Left hindlimb (tissue), 1 donor: ENCODE results near the gene DOK1.

ENCODE experiments used
- DNase-seq: peaks from one replicate; pipeline ENCODE4 v3.0.0-alpha.2; 2018

The DOK1 gene

GRCh38 chr2:74525717-74526648 is 28.5 kb upstream of the DOK1 start, which contains the start of gene DQX1:
Gene DQX1, minus strand, starts transcription at chr2:74526231. Its CDS starts 502 bp downstream, at chr2:74525729.
- DNase-seq = no peak

GRCh38 chr2:74526649-74527230 is 27.8 kb upstream of the DOK1 start:
- no peak for DNase-seq

- no peak for DNase-seq
These were observed 26.8 kb upstream of the DOK1 start for GRCh38 chr2:74527741-74528140.

- no peak for DNase-seq
These were observed 25.7 kb upstream of the DOK1 start for GRCh38 chr2:74528600-74529356.

GRCh38 chr2:74529357-74530238 is 24.9 kb upstream of the DOK1 start, which contains the start of the genes AUP1 and HTRA2:
Gene AUP1, minus strand, starts transcription at chr2:74529706. Its CDS starts 77 bp downstream, at chr2:74529629.
Gene HTRA2, plus strand, starts transcription at chr2:74529933. Its CDS starts 74 bp downstream, at chr2:74530007.
- DNase-seq = peak; percentile 99

- DNase-seq = no peak
These were observed 24.0 kb upstream of the DOK1 start for GRCh38 chr2:74530239-74531187.

GRCh38 chr2:74531666-74532065 is 22.9 kb upstream of the DOK1 start:
- DNase-seq = no peak

- DNase-seq = no peak
These were observed 22.3 kb upstream of the DOK1 start for GRCh38 chr2:74532222-74532621.

GRCh38 chr2:74533464-74533863 is 21.1 kb upstream of the DOK1 start:
- no peak for DNase-seq

GRCh38 chr2:74534411-74534810 is 20.1 kb upstream of the DOK1 start:
- DNase-seq = no peak

- DNase-seq = no peak
These were observed 19.0 kb upstream of the DOK1 start for GRCh38 chr2:74535440-74535965.

GRCh38 chr2:74536166-74536950 is 18.2 kb upstream of the DOK1 start:
- no peak for DNase-seq

GRCh38 chr2:74537140-74537539 is 17.4 kb upstream of the DOK1 start:
- no peak for DNase-seq

- DNase-seq = no peak
These were observed 15.6 kb upstream of the DOK1 start for GRCh38 chr2:74538881-74539339.

- no peak for DNase-seq
These were observed 14.2 kb upstream of the DOK1 start for GRCh38 chr2:74540291-74540690.

- no peak for DNase-seq
These were observed 11.5 kb upstream of the DOK1 start for GRCh38 chr2:74542978-74543377.

- DNase-seq = no peak
These were observed 9.9 kb upstream of the DOK1 start for GRCh38 chr2:74544634-74545033.

- DNase-seq = no peak
These were observed 8.5 kb upstream of the DOK1 start for GRCh38 chr2:74546004-74546403.

- DNase-seq = no peak
These were observed 6.1 kb upstream of the DOK1 start for GRCh38 chr2:74548285-74548899.
